Pancreas (tissue), 10 donors: ENCODE data around the gene TUBA4B. TPM values are rescaled to one million over a fixed set of nuclear protein-coding genes. Genes with fewer than 3 reads are reported as not detected.
A peak's percentile ranks its signal among the peaks of the same experiment; 100 is the strongest.

Source experiments
- ATAC-seq, 4 donors: fragments of 200-7000 bp; cut with Tn5 transposase; one replicate each; pipeline versions ENCODE4 v1.8.0 to v1.9.1; 2020; ENCODE audit warnings: mild to moderate bottlenecking in 4 of 4, moderate library complexity in 4 of 4
- DNase-seq, 6 donors: peaks; one replicate each; pipeline ENCODE4 v3.0.0-alpha.2; 2020
- FAIRE-seq: peaks from 2 replicates; lab custom pipeline; 2012; peaks lifted over from hg19 to GRCh38; lab: Jason Lieb, UNC
- H3K27ac ChIP-seq, 4 donors: fragments of 200-600 bp; sonication (generic); 1 replicate in 3 of 4; 2 replicates in 1 of 4; pipeline versions ENCODE4 v1.5.0 to v1.8.0; 2020
- H3K27me3 ChIP-seq, 4 donors: fragments of 200-600 bp; one replicate each; pipeline ENCODE4 v1.8.0; 2021
- H3K36me3 ChIP-seq, 3 donors: fragments of 200-600 bp; sonication (generic) in 1 of 3; one replicate each; pipeline versions ENCODE4 v1.5.0 to v1.8.0; 2020 to 2021
- H3K4me1 ChIP-seq, 3 donors: fragments of 200-600 bp; one replicate each; pipeline ENCODE4 v1.8.0; 2021
- H3K4me3 ChIP-seq, 4 donors: fragments of 200-600 bp; sonication (generic) in 2 of 4; one replicate each; pipeline versions ENCODE4 v1.5.0 to v1.8.0; 2020 to 2021
- H3K9me3 ChIP-seq, 4 donors: fragments of 200-600 bp; one replicate each; pipeline ENCODE4 v1.8.0; 2021
- WGBS, 2 donors: extraction: QIAGEN DNeasy Blood & Tissue Kit; methylation state at CpG; one replicate each; pipeline ENCODE4 v1.1.7; 2013; 5-methylcytosine and 5-hydroxymethylcytosine counted together
- intact Hi-C, 3 donors: fragments of 100-400 bp; cut with DNase I; formaldehyde crosslinking; loops; one replicate each; pipeline versions ENCODE4 v1.11.1 to v1.14.2; 2022
- polyA plus RNA-seq, 2 donors: library from polyadenylated mRNA; stranded (reverse); fragments of 200-250 nt; gene quantifications; one replicate each; pipeline ENCODE4 v1.2.3, GENCODE V29; 2013
- total RNA-seq, 6 donors: library from RNA; stranded (reverse); fragmentation: NEBNext Ultra II Directional in 4 of 6; extraction: Animal tissue kit (Norgen Biotek cat#: 25700) in 4 of 6; gene quantifications; one replicate each; pipeline versions ENCODE4 v1.2.1 to v1.2.4, GENCODE V29; 2021 to 2023
- TF ChIP-seq, protein P1 (sequence below), 4 donors: fragments of 200-600 bp; sonication (generic) in 3 of 4; IDR thresholded peaks; one replicate each; pipeline versions ENCODE4 v1.5.0 to v1.8.0; 2021; ENCODE audit warnings: antibody characterized with exemption in 4 of 4
- donor health status: healthy with polysubstance abuse.
- donor health status: DM: no; HTN: no; CAD: no; lungs with moderate emphysema.
- donor health status: DM: no; HTN: no; CAD: no.
- donor health status: control.
- donor health status: control.
- donor health status: Bipolar disorder and iron deficiency.
- donor health status: DM: yes; HTN: yes; CAD: no.
- donor health status: DM: no; HTN: no; CAD: no.
- donor health status: DM: no; HTN: no; CAD: no.
- donor health status: DM: yes; HTN: yes; CAD: no.

TUBA4B gene
- total and polyA plus RNA-seq, 8 donors: not detected

DNA sequence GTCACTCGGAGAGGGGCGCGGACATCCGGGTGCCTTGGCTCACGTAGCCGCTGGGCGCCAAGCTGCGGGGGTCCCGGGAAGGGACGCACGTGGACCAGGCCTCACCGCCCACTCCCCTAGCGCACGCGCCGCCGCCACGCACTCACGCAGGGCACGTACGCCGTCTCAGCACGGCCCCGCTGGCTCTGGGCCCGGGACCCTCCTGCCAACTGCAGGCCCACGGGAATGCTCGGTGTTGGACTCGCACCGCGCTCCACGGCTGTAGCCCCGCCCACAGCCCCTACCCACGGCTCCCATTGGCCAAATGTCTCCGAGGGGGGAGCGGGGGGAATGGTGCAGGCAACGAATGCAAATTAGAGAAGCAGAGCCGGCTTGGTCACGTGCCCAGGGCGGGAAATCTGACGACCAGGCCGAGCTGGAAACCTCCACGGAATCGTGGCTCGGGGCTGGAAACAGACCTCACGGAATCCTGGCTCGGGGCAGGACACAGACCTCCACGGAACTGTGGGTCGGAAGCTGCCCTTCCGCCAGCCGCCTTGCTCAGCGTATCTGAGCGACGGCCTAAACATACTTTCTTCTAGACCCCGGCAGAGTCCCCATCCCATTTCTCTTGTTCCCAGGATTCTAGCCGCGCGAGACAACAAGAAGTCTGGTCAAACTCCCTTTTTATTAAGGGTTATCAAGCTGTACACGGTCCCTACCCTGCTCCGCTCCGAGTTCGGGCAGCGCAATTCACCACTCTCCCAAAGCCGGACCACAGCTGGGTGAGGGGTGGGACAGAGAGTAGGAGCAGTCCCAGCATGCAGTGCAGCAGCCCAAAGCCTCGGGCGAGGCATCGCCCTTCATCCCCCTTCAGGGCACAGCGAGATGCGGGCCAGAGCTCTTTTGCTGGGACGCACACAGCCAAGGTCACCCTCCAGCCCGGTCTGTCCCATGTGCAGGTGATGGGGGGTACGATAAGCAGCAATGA, 34.0 kb upstream of the TUBA4B start, which contains the start of gene ABCB6:
Gene ABCB6 (minus strand): TSS at position 227 of the 970 bp plus-strand sequence. CDS start 285 bp downstream, outside the sequence.
- Histone ChIP-seq H3K27ac (peak within 1 kb of the TSS; percentile 74 to 84 (median 80)), H3K27me3 (no peaks in the 10 kb centered on the region), H3K4me3 (peak within 1 kb of the TSS; percentile 24 to 57 (median 42)), H3K36me3 (peaks cover 11 to 40% (median 19%) of the 10 kb centered on the region in 3 donors), H3K9me3 (no peaks in the 10 kb centered on the region), H3K4me1 (peaks cover 7 to 20% (median 17%) of the 10 kb centered on the region in 3 donors)
- intact Hi-C loops: no loop called here
- FAIRE-seq: no peak
- peak; percentile 91 to 97 (median 95) for DNase-seq
- TF ChIP-seq, protein P1, sequence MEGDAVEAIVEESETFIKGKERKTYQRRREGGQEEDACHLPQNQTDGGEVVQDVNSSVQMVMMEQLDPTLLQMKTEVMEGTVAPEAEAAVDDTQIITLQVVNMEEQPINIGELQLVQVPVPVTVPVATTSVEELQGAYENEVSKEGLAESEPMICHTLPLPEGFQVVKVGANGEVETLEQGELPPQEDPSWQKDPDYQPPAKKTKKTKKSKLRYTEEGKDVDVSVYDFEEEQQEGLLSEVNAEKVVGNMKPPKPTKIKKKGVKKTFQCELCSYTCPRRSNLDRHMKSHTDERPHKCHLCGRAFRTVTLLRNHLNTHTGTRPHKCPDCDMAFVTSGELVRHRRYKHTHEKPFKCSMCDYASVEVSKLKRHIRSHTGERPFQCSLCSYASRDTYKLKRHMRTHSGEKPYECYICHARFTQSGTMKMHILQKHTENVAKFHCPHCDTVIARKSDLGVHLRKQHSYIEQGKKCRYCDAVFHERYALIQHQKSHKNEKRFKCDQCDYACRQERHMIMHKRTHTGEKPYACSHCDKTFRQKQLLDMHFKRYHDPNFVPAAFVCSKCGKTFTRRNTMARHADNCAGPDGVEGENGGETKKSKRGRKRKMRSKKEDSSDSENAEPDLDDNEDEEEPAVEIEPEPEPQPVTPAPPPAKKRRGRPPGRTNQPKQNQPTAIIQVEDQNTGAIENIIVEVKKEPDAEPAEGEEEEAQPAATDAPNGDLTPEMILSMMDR (IDR thresholded peaks at IDR 0.05): no peak
- 6 to 8% methylated on average over 60 to 71 of the region's 71 CpGs for WGBS, 2 donors
- peak; percentile 89 to 94 (median 90) for ATAC-seq

DNA sequence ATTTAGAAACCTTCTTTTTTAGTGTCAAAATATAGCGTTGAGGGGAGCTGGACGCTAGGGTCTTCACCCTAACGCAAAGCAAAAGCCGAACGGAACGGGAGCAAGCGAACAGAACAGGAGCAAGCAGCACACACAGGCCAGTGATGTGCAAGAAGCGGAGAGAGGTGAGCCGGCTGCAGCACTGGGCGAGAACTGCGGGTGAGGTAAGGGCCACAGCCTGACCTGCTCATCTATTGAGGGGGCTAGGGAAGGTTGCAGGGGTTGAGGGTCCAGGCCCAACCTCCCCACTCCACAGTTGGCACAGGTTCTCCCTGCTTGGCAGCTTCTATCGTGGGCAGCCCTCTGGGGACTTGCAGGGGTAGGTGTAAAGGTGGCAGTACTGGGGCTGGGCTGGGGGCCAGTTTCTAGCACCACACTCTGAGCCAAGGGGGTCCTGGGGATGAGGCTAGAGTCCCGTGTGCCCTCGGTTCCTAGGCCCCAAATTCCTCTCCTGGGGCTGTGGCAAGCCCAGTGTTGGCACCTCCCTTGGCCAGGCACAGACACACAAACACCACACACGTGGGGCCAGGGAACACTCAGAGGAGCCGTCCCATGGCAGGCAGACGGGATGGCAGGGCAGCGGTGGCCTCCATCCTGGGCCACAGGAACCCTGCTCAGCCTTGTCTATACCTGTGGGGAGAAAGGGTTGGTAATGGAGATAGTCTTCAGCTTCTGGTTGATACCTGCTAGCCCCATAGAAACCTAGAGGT, 33.1 kb upstream of the TUBA4B start:
- H3K4me3 ChIP-seq: no peak overlapping the region
- TF ChIP-seq, protein P1 (IDR thresholded peaks at IDR 0.05): no peak
- H3K36me3 ChIP-seq: peaks cover 11 to 49% (median 28%) of the 10 kb centered on the region in 3 donors
- FAIRE-seq (no peak), ATAC-seq (no peak), DNase-seq (peak in 1 of 6 donors; percentile 64)
- intact Hi-C loops: no loop called here
- H3K27me3 ChIP-seq: no peaks in the 10 kb centered on the region
- H3K4me1 ChIP-seq: peaks cover 7 to 20% (median 17%) of the 10 kb centered on the region in 3 donors
- H3K9me3 ChIP-seq: no peaks in the 10 kb centered on the region
- WGBS, 2 donors: 90 to 95% methylated on average over 18 of the region's 18 CpGs
- no peak overlapping the region for H3K27ac ChIP-seq

GRCh38 chr2:219220652-219221402, 32.2 kb upstream of the TUBA4B start:
- ATAC-seq (no peak), FAIRE-seq (no peak), DNase-seq (no peak)
- no peaks in the 10 kb centered on the region for H3K9me3 ChIP-seq
- H3K4me1 ChIP-seq: peaks cover 7 to 20% (median 17%) of the 10 kb centered on the region in 3 donors
- no peak overlapping the region for H3K4me3 ChIP-seq
- intact Hi-C loops: no loop called here
- WGBS, 2 donors: 88 to 93% methylated on average over 16 to 19 of the region's 19 CpGs
- H3K36me3 ChIP-seq: peaks cover 11 to 58% (median 33%) of the 10 kb centered on the region in 3 donors
- no peak overlapping the region for H3K27ac ChIP-seq
- no peaks in the 10 kb centered on the region for H3K27me3 ChIP-seq
- TF ChIP-seq, protein P1 (IDR thresholded peaks at IDR 0.05): no peak

DNA sequence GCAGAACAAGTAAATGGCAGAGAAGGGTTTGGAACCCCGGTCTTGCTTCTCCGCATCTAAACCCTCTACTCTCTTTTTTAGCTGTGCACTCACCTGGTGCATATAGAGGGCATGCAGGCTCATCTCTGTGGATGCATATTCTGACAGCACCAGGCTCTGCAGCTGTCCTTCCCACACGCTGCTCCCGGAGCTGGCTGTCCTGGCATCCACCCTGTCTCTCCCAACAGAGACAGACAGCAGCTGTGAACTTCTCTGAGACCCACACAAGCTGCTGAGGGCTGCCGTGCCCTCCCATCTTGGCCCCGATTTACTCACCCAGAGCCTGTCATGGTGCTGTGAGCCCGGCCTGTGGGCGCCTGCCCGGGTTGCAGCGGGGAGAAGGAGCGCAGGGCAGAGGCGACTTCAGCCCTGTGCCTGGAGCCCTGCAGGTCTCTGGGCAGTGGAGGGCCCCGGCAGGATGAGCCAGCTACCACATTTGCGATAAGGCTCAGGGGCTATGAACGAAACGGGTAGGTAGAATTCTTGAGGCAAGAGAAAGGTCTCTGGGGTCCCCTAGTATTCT, 31.0 kb upstream of the TUBA4B start:
- ATAC-seq (no peak), DNase-seq (no peak), FAIRE-seq (no peak)
- H3K9me3 ChIP-seq: no peaks in the 10 kb centered on the region
- intact Hi-C loops: no loop called here
- WGBS, 2 donors: 92 to 94% methylated on average over 16 of the region's 16 CpGs
- no peak overlapping the region for H3K27ac ChIP-seq
- H3K4me3 ChIP-seq: no peak overlapping the region
- peaks cover 11 to 58% (median 33%) of the 10 kb centered on the region in 3 donors for H3K36me3 ChIP-seq
- peaks cover 7 to 20% (median 17%) of the 10 kb centered on the region in 3 donors for H3K4me1 ChIP-seq
- no peaks in the 10 kb centered on the region for H3K27me3 ChIP-seq
- TF ChIP-seq, protein P1 (IDR thresholded peaks at IDR 0.05): no peak
